Muscle layer of colon (tissue), 2 donors: ENCODE results near the gene SORCS2.
A peak's percentile ranks its signal among the peaks of the same experiment; 100 is the strongest.

Experiments used
- H3K27ac ChIP-seq: one replicate; pipeline ENCODE4 v1.7.0; 2013; ENCODE audit warnings: low read depth, mild to moderate bottlenecking, low read length, moderate library complexity
- H3K27me3 ChIP-seq, 2 donors: one replicate each; pipeline ENCODE4 v1.7.0; 2013; ENCODE audit warnings: low read length in 2 of 2, mild to moderate bottlenecking in 2 of 2; ENCODE audit not compliant: insufficient read depth in 2 of 2, control insufficient read depth in 1 of 2
- H3K36me3 ChIP-seq: one replicate; pipeline ENCODE4 v1.7.0; 2013; ENCODE audit warnings: mild to moderate bottlenecking, low read length; ENCODE audit not compliant: insufficient read depth
- H3K4me1 ChIP-seq: one replicate; pipeline ENCODE4 v1.7.0; 2013; ENCODE audit warnings: mild to moderate bottlenecking, low read length; ENCODE audit not compliant: insufficient read depth
- H3K4me3 ChIP-seq, 2 donors: one replicate each; pipeline ENCODE4 v1.7.0; 2013; ENCODE audit warnings: low read length in 2 of 2, low read depth in 1 of 2, mild to moderate bottlenecking in 1 of 2, moderate library complexity in 1 of 2
- H3K9ac ChIP-seq: one replicate; pipeline ENCODE4 v1.7.0; 2013; ENCODE audit warnings: low read length
- H3K9me3 ChIP-seq: one replicate; pipeline ENCODE4 v1.7.0; 2013; ENCODE audit warnings: mild to moderate bottlenecking, low read length
- donor health status: abdominal sarcoma.
- donor health status: Adenocarcinoma of cecum.

Gene SORCS2

GRCh38 chr4:7621252-7622035 lies 429.1 kb downstream of the SORCS2 start:
- Histone ChIP-seq H3K27me3 (no peaks in the 10 kb centered on the region), H3K9me3 (no peaks in the 10 kb centered on the region)

GRCh38 chr4:7622371-7622770 lies 430.0 kb downstream of the SORCS2 start:
- Histone ChIP-seq H3K27me3 (no peaks in the 10 kb centered on the region), H3K9ac (no peak overlapping the region), H3K36me3 (no peaks in the 10 kb centered on the region), H3K4me3 (no peak overlapping the region), H3K4me1 (no peaks in the 10 kb centered on the region), H3K9me3 (no peaks in the 10 kb centered on the region), H3K27ac (no peak overlapping the region)

More at GRCh38 chr4:7621252-7622035, 429.1 kb downstream of the SORCS2 start:
- H3K27ac ChIP-seq: no peak overlapping the region
- no peaks in the 10 kb centered on the region for H3K4me1 ChIP-seq
- no peak overlapping the region for H3K4me3 ChIP-seq
- H3K9ac ChIP-seq: no peak overlapping the region
- H3K36me3 ChIP-seq: no peaks in the 10 kb centered on the region

GRCh38 chr4:7623468-7623867 lies 431.1 kb downstream of the SORCS2 start:
- H3K9me3 ChIP-seq: no peaks in the 10 kb centered on the region
- H3K27me3 ChIP-seq: no peaks in the 10 kb centered on the region
- H3K4me1 ChIP-seq: no peaks in the 10 kb centered on the region
- H3K36me3 ChIP-seq: no peaks in the 10 kb centered on the region
- no peak overlapping the region for H3K9ac ChIP-seq
- no peak overlapping the region for H3K4me3 ChIP-seq
- no peak overlapping the region for H3K27ac ChIP-seq

- Histone ChIP-seq H3K9me3 (no peaks in the 10 kb centered on the region), H3K36me3 (no peaks in the 10 kb centered on the region), H3K27me3 (no peaks in the 10 kb centered on the region), H3K27ac (no peak overlapping the region), H3K9ac (no peak overlapping the region), H3K4me1 (no peaks in the 10 kb centered on the region), H3K4me3 (no peak overlapping the region)
Observed at GRCh38 chr4:7624396-7624980, 432.1 kb downstream of the SORCS2 start.

GRCh38 chr4:7625071-7625470 lies 432.7 kb downstream of the SORCS2 start:
- no peak overlapping the region for H3K27ac ChIP-seq

GRCh38 chr4:7626531-7626930 lies 434.2 kb downstream of the SORCS2 start:
- Histone ChIP-seq H3K9ac (no peak overlapping the region), H3K4me1 (peaks cover 13% of the 10 kb centered on the region)

More at GRCh38 chr4:7625071-7625470, 432.7 kb downstream of the SORCS2 start:
- H3K4me3 ChIP-seq: no peak overlapping the region
- H3K9me3 ChIP-seq: no peaks in the 10 kb centered on the region
- H3K27me3 ChIP-seq: no peaks in the 10 kb centered on the region
- no peaks in the 10 kb centered on the region for H3K4me1 ChIP-seq
- no peaks in the 10 kb centered on the region for H3K36me3 ChIP-seq
- H3K9ac ChIP-seq: no peak overlapping the region

GRCh38 chr4:7627251-7628250 lies 435.2 kb downstream of the SORCS2 start:
- Histone ChIP-seq H3K36me3 (no peaks in the 10 kb centered on the region), H3K4me1 (peaks cover 13% of the 10 kb centered on the region), H3K27me3 (no peaks in the 10 kb centered on the region), H3K27ac (no peak overlapping the region), H3K9ac (no peak overlapping the region), H3K9me3 (no peaks in the 10 kb centered on the region), H3K4me3 (no peak overlapping the region)

More at GRCh38 chr4:7626531-7626930, 434.2 kb downstream of the SORCS2 start:
- H3K27me3 ChIP-seq: no peaks in the 10 kb centered on the region
- no peaks in the 10 kb centered on the region for H3K36me3 ChIP-seq
- H3K4me3 ChIP-seq: no peak overlapping the region
- no peaks in the 10 kb centered on the region for H3K9me3 ChIP-seq
- H3K27ac ChIP-seq: no peak overlapping the region

- Histone ChIP-seq H3K9me3 (no peaks in the 10 kb centered on the region), H3K27me3 (no peaks in the 10 kb centered on the region), H3K4me3 (no peak overlapping the region)
Observed at GRCh38 chr4:7628432-7628831, 436.1 kb downstream of the SORCS2 start.

GRCh38 chr4:7629501-7630254 lies 437.3 kb downstream of the SORCS2 start:
- peaks cover 13% of the 10 kb centered on the region for H3K4me1 ChIP-seq
- no peak overlapping the region for H3K27ac ChIP-seq
- H3K4me3 ChIP-seq: no peak overlapping the region
- no peaks in the 10 kb centered on the region for H3K36me3 ChIP-seq
- H3K9me3 ChIP-seq: no peaks in the 10 kb centered on the region
- H3K9ac ChIP-seq: no peak overlapping the region
- H3K27me3 ChIP-seq: no peaks in the 10 kb centered on the region

More at GRCh38 chr4:7628432-7628831, 436.1 kb downstream of the SORCS2 start:
- peaks cover 13% of the 10 kb centered on the region for H3K4me1 ChIP-seq
- no peak overlapping the region for H3K9ac ChIP-seq
- H3K27ac ChIP-seq: no peak overlapping the region
- H3K36me3 ChIP-seq: no peaks in the 10 kb centered on the region

- Histone ChIP-seq H3K27me3 (no peaks in the 10 kb centered on the region), H3K36me3 (no peaks in the 10 kb centered on the region), H3K27ac (peak overlapping the region; percentile 0), H3K9me3 (no peaks in the 10 kb centered on the region), H3K4me1 (peaks cover 13% of the 10 kb centered on the region), H3K9ac (no peak overlapping the region), H3K4me3 (no peak overlapping the region)
Observed at GRCh38 chr4:7630568-7631287, 438.4 kb downstream of the SORCS2 start.
